ENCODE results near the gene HOXA2. TPM values are rescaled to one million over a fixed set of nuclear protein-coding genes. Genes with fewer than 3 reads are reported as not detected.

The HOXA2 gene
- total RNA-seq, 4 donors from 2014 or later: 0.27 to 3.6 (median 1.5) TPM

- H3K4me3 ChIP-seq: peak overlapping the region; percentile 65 to 89 (median 74)
- no peaks in the 10 kb centered on the region for H3K9me3 ChIP-seq
- H3K27me3 ChIP-seq: peaks cover 0 to 81% (median 0%) of the 10 kb centered on the region in 4 donors
- no peaks in the 10 kb centered on the region for H3K36me3 ChIP-seq
- intact Hi-C loops (cut with DNase I): loop anchor here (5.0 kb wide), 1 partner anchor 285 kb away; no protein-coding TSS in a partner anchor
- TF ChIP-seq POLR2A (IDR thresholded peaks at IDR 0.05) (no peak), CTCF (IDR thresholded peaks at IDR 0.05) (no peak)
- WGBS, 2 donors: 6 to 33% methylated on average over 13 to 26 of the region's 29 CpGs
- DNase-seq: no peak
- H3K4me1 ChIP-seq: peaks cover 0 to 52% (median 3%) of the 10 kb centered on the region in 3 donors
- H3K27ac ChIP-seq: peak overlapping the region; percentile 92 to 97 (median 92)
Measured at GRCh38 chr7:27142580-27143022, 40.1 kb upstream of the HOXA2 start.

- no peak for DNase-seq
- TF ChIP-seq POLR2A (IDR thresholded peaks at IDR 0.05): no peak
- peak in 2 of 6 experiments; percentile 11 to 41 for TF ChIP-seq CTCF (IDR thresholded peaks at IDR 0.05)
- Histone ChIP-seq H3K27ac (peak overlapping the region; percentile 92 to 97 (median 92)), H3K36me3 (no peaks in the 10 kb centered on the region), H3K9me3 (no peaks in the 10 kb centered on the region), H3K4me3 (peak overlapping the region; percentile 65 to 89 (median 74)), H3K4me1 (peaks cover 0 to 50% (median 0%) of the 10 kb centered on the region in 3 donors), H3K27me3 (peaks cover 0 to 79% (median 0%) of the 10 kb centered on the region in 4 donors)
- 26 to 58% methylated on average over 20 to 21 of the region's 30 CpGs for WGBS, 2 donors
- intact Hi-C loops (cut with DNase I): loop anchor here (5.0 kb wide), 1 partner anchor 285 kb away; no protein-coding TSS in a partner anchor
Measured at GRCh38 chr7:27141923-27142579, 39.6 kb upstream of the HOXA2 start.

- intact Hi-C loops (cut with DNase I): loop anchor here (5.0 kb wide), 1 partner anchor 284 kb away; no protein-coding TSS in a partner anchor
- no peak for DNase-seq
- Histone ChIP-seq H3K4me1 (peaks cover 0 to 56% (median 5%) of the 10 kb centered on the region in 3 donors), H3K9me3 (no peaks in the 10 kb centered on the region), H3K27ac (peak overlapping the region; percentile 92 to 97 (median 92)), H3K27me3 (peaks cover 0 to 77% (median 0%) of the 10 kb centered on the region in 4 donors), H3K36me3 (no peaks in the 10 kb centered on the region), H3K4me3 (peak overlapping the region; percentile 65 to 89 (median 74))
- 70 to 75% methylated on average over 18 of the region's 18 CpGs for WGBS, 2 donors
- TF ChIP-seq POLR2A (IDR thresholded peaks at IDR 0.05) (no peak), CTCF (IDR thresholded peaks at IDR 0.05) (no peak)
Measured at GRCh38 chr7:27141137-27141922, 38.8 kb upstream of the HOXA2 start.

GRCh38 chr7:27140126-27140857 lies 37.8 kb upstream of the HOXA2 start:
- Histone ChIP-seq H3K4me3 (peak overlapping the region in 2 of 4 donors; percentile 13 to 51), H3K27ac (peak overlapping the region in 3 of 4 donors; percentile 79 to 92 (median 86)), H3K4me1 (peaks cover 7 to 66% (median 14%) of the 10 kb centered on the region in 3 donors), H3K36me3 (no peaks in the 10 kb centered on the region), H3K9me3 (no peaks in the 10 kb centered on the region), H3K27me3 (peaks cover 0 to 67% (median 0%) of the 10 kb centered on the region in 4 donors)
- intact Hi-C loops (cut with DNase I): loop anchor here (5.0 kb wide), 1 partner anchor 283 kb away; no protein-coding TSS in a partner anchor
- no peak for TF ChIP-seq POLR2A (IDR thresholded peaks at IDR 0.05)
- TF ChIP-seq CTCF (IDR thresholded peaks at IDR 0.05): no peak
- no peak for DNase-seq
- 85 to 89% methylated on average over 15 of the region's 15 CpGs for WGBS, 2 donors
